ENCODE data around the gene ACAD11.
"Not testable (repeated sequence)": the region's sequence is repeated elsewhere in the genome, so short reads cannot be mapped to it uniquely, and the experiment has no call there.

Gene ACAD11

GRCh38 chr3:132643366-132643765, 16.2 kb downstream of the ACAD11 start:
- DNase-seq = no peak

DNA sequence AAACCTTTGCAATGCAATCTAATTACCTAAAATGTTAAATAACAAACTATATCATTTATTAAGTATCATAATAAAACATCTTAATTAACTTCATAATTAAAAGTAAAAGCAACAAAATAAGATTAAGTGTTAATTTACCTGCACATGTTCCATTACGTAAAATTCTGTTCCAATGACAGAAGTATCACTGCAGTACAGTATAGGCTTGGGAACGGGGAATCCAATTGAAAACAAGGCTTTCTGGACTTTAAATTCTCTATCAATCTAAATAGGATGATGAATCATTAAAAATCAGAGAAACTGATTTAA, 17.1 kb downstream of the ACAD11 start:
- DNase-seq = no peak

GRCh38 chr3:132641837-132642538, 17.6 kb downstream of the ACAD11 start:
- peak in 1 of 2 experiments; percentile 12 for DNase-seq

GRCh38 chr3:132641427-132641826, 18.2 kb downstream of the ACAD11 start:
- not testable (repeated sequence) for DNase-seq

DNA sequence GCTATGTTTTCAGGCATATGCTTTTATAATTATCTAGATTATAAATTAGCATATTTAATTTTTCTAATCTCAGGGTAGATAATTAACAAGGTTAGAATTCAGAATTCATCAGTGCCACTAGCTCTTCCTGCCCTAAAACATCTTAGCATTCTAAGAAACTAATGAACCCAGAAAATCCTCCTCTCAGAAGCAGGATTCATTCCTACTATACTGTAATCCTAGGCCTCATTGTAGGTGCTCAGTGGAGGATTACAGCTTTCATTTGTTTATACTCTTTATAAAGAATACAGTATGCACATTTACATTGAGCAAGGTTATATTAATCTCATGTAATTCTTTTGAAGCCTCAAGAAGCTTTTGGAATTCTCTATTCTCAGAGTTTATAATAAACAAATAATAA, 20.9 kb downstream of the ACAD11 start:
- DNase-seq = no peak

DNA sequence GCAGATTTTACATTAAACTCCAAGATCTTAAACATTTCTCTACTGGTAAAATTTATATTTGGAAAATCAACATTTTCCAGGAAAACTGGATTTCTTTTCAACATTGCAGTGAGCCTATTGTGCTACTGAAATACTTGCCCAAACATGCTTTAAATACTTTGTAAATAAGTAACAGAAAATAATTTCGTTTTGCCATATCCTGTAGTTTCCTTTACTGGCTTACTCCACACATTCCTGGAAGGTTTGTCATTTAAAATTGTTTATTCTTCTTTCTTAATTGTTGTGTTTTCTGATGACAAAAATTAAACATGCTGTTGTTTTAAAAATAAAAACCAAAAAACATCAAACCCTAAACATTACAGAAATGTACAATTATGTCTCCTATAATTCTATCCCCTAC, 22.0 kb downstream of the ACAD11 start:
- no peak for DNase-seq

DNA sequence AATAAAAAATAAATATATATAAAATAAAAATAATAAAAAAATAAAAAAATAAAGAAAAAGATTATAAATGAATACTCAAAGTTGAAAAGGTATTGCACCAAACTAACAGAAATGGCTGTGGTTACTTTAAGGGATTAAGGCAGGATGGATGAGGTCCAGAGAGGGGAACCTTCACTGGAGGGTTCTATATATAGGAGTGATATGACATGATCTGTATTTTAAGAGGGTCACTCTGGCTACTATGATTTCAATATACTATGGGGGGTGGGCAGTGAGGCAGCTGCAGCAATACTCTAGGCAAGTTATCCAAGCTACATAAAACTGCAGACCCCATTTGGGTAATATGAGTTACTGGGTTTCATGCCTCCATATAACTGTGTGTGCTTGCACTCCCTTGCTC, 24.6 kb downstream of the ACAD11 start:
- no peak for DNase-seq

- no peak for DNase-seq
Observed at GRCh38 chr3:132630612-132631011, 29.0 kb downstream of the ACAD11 start.

- DNase-seq = no peak
Observed at GRCh38 chr3:132629928-132630327, 29.7 kb downstream of the ACAD11 start.

- no peak for DNase-seq
Observed at GRCh38 chr3:132628157-132628556, 31.5 kb downstream of the ACAD11 start.

- no peak for DNase-seq
Observed at GRCh38 chr3:132626955-132627354, 32.7 kb downstream of the ACAD11 start.

GRCh38 chr3:132625613-132626012, 34.0 kb downstream of the ACAD11 start:
- no peak for DNase-seq

- no peak for DNase-seq
Observed at GRCh38 chr3:132624790-132625189, 34.8 kb downstream of the ACAD11 start.

GRCh38 chr3:132623646-132624045, 36.0 kb downstream of the ACAD11 start:
- no peak for DNase-seq

DNA sequence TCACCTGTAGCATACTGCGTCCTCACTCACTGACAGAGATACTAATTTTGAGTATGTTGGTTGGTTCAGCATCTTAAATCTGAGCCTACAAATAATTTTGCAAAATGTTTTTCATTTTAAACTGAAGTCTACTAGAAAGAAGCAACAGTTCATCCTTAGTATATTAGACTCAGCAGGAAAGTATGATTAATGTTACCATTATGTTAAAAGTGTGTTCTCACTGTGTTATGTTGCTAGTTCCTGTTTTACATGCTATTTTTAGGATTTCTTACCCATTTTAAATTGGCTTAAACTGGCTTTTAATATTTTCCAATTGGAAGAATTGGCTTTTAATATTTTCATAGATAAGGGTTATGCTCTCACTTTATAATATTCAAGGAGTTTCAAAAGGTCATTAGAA, 36.8 kb downstream of the ACAD11 start:
- no peak for DNase-seq

DNA sequence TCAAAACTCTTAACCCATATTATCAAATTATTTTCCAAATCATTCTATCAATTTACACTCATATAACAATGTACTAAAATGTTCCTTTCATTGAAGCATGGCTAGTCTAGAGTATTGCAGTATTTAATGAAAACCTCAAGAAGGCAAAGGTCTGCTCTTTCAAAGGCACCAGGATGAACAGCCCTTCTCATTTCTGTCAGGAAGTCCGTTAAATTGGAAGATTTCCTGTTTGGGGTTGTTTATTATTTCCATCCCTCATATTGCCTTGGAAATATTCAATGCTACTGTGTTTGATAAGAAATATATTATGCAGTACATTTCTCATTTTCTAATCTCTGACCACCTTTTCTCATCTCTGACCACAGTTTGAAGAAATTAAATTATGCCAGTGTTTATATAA, 37.5 kb downstream of the ACAD11 start:
- no peak for DNase-seq

DNA sequence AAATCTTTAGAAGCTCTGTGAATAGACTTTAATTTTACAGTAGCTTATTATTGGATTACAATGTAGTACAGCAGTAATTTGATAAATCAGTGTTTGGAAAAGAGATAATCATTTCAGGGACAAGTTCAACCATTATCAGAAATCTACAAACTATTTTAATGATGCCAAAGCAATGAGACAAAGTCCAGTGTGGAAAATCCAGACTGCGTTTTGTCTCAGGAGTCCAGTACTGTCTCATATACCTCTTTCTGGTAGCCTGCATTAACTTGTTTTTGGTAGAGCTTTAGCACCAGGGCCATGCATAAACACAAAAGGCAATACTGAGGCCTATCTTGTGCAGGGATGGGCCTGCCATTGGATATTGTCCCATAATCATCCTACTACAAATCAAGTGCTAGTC, 42.8 kb downstream of the ACAD11 start:
- no peak for DNase-seq

DNA sequence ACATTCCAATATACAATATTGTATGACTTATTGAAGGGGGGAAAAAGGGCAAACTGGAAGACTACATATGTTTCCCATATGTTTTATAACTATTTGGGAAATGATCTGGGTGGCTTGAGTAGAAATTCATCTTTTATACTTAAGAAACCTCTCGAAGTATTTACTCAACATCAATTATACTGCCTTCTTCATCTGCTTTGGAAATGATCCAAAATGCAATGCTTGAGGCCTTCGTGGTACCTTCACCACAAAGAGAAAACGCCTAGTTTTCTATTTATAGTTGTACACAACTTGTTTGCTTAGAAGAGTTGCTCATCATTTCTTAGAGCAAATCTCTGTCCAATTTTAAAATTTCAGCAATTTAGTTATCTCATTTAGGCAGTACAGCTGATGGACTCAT, 43.7 kb downstream of the ACAD11 start:
- DNase-seq = no peak

DNA sequence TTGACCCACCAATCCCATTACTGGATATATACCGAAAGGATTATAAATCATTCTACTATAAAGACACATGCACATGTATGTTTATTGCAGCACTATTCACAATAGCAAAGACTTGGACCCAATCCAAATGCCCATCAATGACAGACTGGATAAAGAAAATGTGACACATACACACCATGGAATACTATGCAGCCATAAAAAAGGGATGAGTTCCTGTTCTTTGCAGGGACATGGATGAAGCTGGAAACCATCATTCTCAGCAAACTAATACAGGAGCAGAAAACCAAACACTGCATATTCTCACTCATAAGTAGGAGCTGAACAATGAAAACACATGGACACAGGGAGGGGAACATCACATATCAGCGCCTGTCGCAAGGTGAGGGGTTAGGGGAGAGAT, 44.3 kb downstream of the ACAD11 start:
- not testable (repeated sequence) for DNase-seq

- not testable (repeated sequence) for DNase-seq
Observed at GRCh38 chr3:132606620-132607019, 53.0 kb downstream of the ACAD11 start.

- no peak for DNase-seq
Observed at GRCh38 chr3:132606085-132606484, 53.5 kb downstream of the ACAD11 start.

DNA sequence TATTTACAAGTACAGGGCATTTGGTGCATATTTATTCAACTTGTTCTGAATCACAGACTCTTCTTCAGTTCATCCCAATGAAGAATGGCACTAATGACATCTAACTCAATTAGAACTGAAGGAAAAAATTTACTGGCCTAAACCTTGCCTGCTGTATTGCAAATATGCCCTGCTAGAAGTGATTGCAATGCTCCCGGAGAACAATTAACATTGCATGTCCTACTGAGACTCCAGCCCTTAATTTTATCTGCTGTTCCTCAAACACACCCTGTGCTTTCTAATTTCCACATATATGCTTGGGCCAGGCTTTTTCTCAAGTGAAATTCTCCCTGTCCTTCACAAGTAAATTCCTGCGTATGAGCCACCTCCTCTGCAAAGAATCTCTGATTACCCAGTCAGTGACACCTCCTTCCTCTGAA, 54.2 kb downstream of the ACAD11 start:
- no peak for DNase-seq

DNA sequence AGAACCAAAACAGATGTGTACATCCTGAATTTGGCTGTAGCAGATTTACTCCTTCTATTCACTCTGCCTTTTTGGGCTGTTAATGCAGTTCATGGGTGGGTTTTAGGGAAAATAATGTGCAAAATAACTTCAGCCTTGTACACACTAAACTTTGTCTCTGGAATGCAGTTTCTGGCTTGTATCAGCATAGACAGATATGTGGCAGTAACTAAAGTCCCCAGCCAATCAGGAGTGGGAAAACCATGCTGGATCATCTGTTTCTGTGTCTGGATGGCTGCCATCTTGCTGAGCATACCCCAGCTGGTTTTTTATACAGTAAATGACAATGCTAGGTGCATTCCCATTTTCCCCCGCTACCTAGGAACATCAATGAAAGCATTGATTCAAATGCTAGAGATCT, 59.0 kb downstream of the ACAD11 start:
- not testable (repeated sequence) for DNase-seq

DNA sequence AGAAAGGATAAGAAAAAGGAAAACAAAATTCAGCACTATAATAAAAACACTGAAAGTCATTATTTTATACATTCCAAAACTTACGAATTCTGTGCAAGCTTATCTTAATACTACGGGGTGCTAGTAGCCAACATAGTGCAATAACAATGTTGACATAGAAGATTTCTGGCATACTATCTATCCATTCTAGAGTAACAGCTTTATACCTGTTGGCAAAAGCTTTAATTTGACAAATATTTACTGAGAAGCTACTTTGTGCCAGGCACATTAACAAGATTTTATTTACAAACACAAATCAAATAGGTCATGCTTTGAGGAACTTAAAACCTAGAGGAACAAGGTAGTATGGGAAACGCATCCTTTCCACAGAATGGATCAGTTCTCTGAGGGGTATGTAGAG, 61.4 kb downstream of the ACAD11 start:
- no peak for DNase-seq

- no peak for DNase-seq
Observed at GRCh38 chr3:132597660-132598059, 61.9 kb downstream of the ACAD11 start.
